Muscle layer of colon (tissue), 2 donors: ENCODE measurements around the gene ZNF629.

Experiments
- H3K27ac ChIP-seq: one replicate; pipeline ENCODE4 v1.7.0; 2013; ENCODE audit warnings: low read depth, mild to moderate bottlenecking, low read length, moderate library complexity
- H3K27me3 ChIP-seq, 2 donors: one replicate each; pipeline ENCODE4 v1.7.0; 2013; ENCODE audit warnings: low read length in 2 of 2, mild to moderate bottlenecking in 2 of 2; ENCODE audit not compliant: insufficient read depth in 2 of 2, control insufficient read depth in 1 of 2
- H3K36me3 ChIP-seq: one replicate; pipeline ENCODE4 v1.7.0; 2013; ENCODE audit warnings: mild to moderate bottlenecking, low read length; ENCODE audit not compliant: insufficient read depth
- H3K4me1 ChIP-seq: one replicate; pipeline ENCODE4 v1.7.0; 2013; ENCODE audit warnings: mild to moderate bottlenecking, low read length; ENCODE audit not compliant: insufficient read depth
- H3K4me3 ChIP-seq, 2 donors: one replicate each; pipeline ENCODE4 v1.7.0; 2013; ENCODE audit warnings: low read length in 2 of 2, low read depth in 1 of 2, mild to moderate bottlenecking in 1 of 2, moderate library complexity in 1 of 2
- H3K9ac ChIP-seq: one replicate; pipeline ENCODE4 v1.7.0; 2013; ENCODE audit warnings: low read length
- H3K9me3 ChIP-seq: one replicate; pipeline ENCODE4 v1.7.0; 2013; ENCODE audit warnings: mild to moderate bottlenecking, low read length
- donor health status: abdominal sarcoma.
- donor health status: Adenocarcinoma of cecum.

ZNF629 gene

GRCh38 chr16:30762991-30763725, 23.8 kb downstream of the ZNF629 start:
- Histone ChIP-seq H3K9ac (peak overlapping the region; percentile 83), H3K4me1 (peaks cover 27% of the 10 kb centered on the region), H3K36me3 (peaks cover 52% of the 10 kb centered on the region), H3K4me3 (peak overlapping the region; percentile 77 to 79), H3K27ac (peak overlapping the region; percentile 89), H3K27me3 (no peaks in the 10 kb centered on the region), H3K9me3 (no peaks in the 10 kb centered on the region)

GRCh38 chr16:30761928-30762902, 24.8 kb downstream of the ZNF629 start, which contains the start of the genes CFAP119 and RNF40:
Gene CFAP119 (minus strand): TSS chr16:30762062. CDS start chr16:30761748, 314 bp downstream.
Gene RNF40 (plus strand): TSS chr16:30762322. CDS start chr16:30762546, 224 bp downstream.
- Histone ChIP-seq H3K4me1 (peaks cover 27% of the 10 kb centered on the region), H3K27me3 (no peaks in the 10 kb centered on the region), H3K9me3 (no peaks in the 10 kb centered on the region), H3K4me3 (peak within 1 kb of the TSS; percentile 77 to 79), H3K27ac (peak within 1 kb of the TSS; percentile 89), H3K36me3 (peaks cover 43% of the 10 kb centered on the region), H3K9ac (peak within 1 kb of the TSS; percentile 83)

- peaks cover 36% of the 10 kb centered on the region for H3K36me3 ChIP-seq
- no peaks in the 10 kb centered on the region for H3K9me3 ChIP-seq
- peak overlapping the region; percentile 89 for H3K27ac ChIP-seq
- no peak overlapping the region for H3K9ac ChIP-seq
- H3K27me3 ChIP-seq = no peaks in the 10 kb centered on the region
- peak overlapping the region; percentile 77 to 79 for H3K4me3 ChIP-seq
- H3K4me1 ChIP-seq = peaks cover 27% of the 10 kb centered on the region
Measured at GRCh38 chr16:30761427-30761927, 25.5 kb downstream of the ZNF629 start.

- Histone ChIP-seq H3K27ac (no peak overlapping the region), H3K4me1 (peaks cover 27% of the 10 kb centered on the region), H3K4me3 (peak overlapping the region; percentile 77 to 79), H3K9me3 (no peaks in the 10 kb centered on the region), H3K27me3 (no peaks in the 10 kb centered on the region), H3K36me3 (peaks cover 29% of the 10 kb centered on the region), H3K9ac (no peak overlapping the region)
Measured at GRCh38 chr16:30760577-30761426, 26.2 kb downstream of the ZNF629 start.

GRCh38 chr16:30760001-30760559, 26.9 kb downstream of the ZNF629 start:
- no peaks in the 10 kb centered on the region for H3K27me3 ChIP-seq
- no peak overlapping the region for H3K9ac ChIP-seq
- peaks cover 22% of the 10 kb centered on the region for H3K36me3 ChIP-seq
- no peak overlapping the region for H3K4me3 ChIP-seq
- H3K4me1 ChIP-seq = peaks cover 27% of the 10 kb centered on the region
- H3K27ac ChIP-seq = no peak overlapping the region
- H3K9me3 ChIP-seq = no peaks in the 10 kb centered on the region

- Histone ChIP-seq H3K36me3 (peaks cover 11% of the 10 kb centered on the region), H3K4me3 (no peak overlapping the region), H3K4me1 (peaks cover 22% of the 10 kb centered on the region), H3K27ac (no peak overlapping the region), H3K27me3 (no peaks in the 10 kb centered on the region), H3K9ac (no peak overlapping the region), H3K9me3 (no peaks in the 10 kb centered on the region)
Measured at GRCh38 chr16:30758988-30759491, 28.0 kb downstream of the ZNF629 start.

- Histone ChIP-seq H3K4me1 (peaks cover 6% of the 10 kb centered on the region), H3K9ac (no peak overlapping the region), H3K36me3 (peaks cover 5% of the 10 kb centered on the region)
Measured at GRCh38 chr16:30757316-30757715, 29.7 kb downstream of the ZNF629 start.

GRCh38 chr16:30756781-30757100, 30.3 kb downstream of the ZNF629 start:
- no peak overlapping the region for H3K4me3 ChIP-seq
- H3K36me3 ChIP-seq = peaks cover 5% of the 10 kb centered on the region
- H3K4me1 ChIP-seq = peaks cover 6% of the 10 kb centered on the region
- H3K27me3 ChIP-seq = no peaks in the 10 kb centered on the region
- no peak overlapping the region for H3K27ac ChIP-seq
- H3K9me3 ChIP-seq = no peaks in the 10 kb centered on the region
- H3K9ac ChIP-seq = no peak overlapping the region

More at GRCh38 chr16:30757316-30757715, 29.7 kb downstream of the ZNF629 start:
- Histone ChIP-seq H3K9me3 (no peaks in the 10 kb centered on the region), H3K27me3 (no peaks in the 10 kb centered on the region), H3K27ac (no peak overlapping the region), H3K4me3 (no peak overlapping the region)

GRCh38 chr16:30755955-30756780, 30.8 kb downstream of the ZNF629 start:
- peaks cover 5% of the 10 kb centered on the region for H3K4me1 ChIP-seq
- H3K4me3 ChIP-seq = no peak overlapping the region
- no peak overlapping the region for H3K9ac ChIP-seq
- H3K36me3 ChIP-seq = peaks cover 11% of the 10 kb centered on the region
- no peaks in the 10 kb centered on the region for H3K9me3 ChIP-seq
- H3K27me3 ChIP-seq = no peaks in the 10 kb centered on the region
- no peak overlapping the region for H3K27ac ChIP-seq

- Histone ChIP-seq H3K9me3 (no peaks in the 10 kb centered on the region), H3K9ac (no peak overlapping the region), H3K27ac (no peak overlapping the region), H3K36me3 (peaks cover 19% of the 10 kb centered on the region), H3K27me3 (no peaks in the 10 kb centered on the region), H3K4me3 (no peak overlapping the region), H3K4me1 (no peaks in the 10 kb centered on the region)
Measured at GRCh38 chr16:30753596-30753995, 33.4 kb downstream of the ZNF629 start.
